KOPT-K1 (cell line): ENCODE results near the gene ADGRL2.
"Not testable (repeated sequence)": the region's sequence is repeated elsewhere in the genome, so short reads cannot be mapped to it uniquely, and the experiment has no call there.

Experiments used
- H3K27ac ChIP-seq: fragments of 200-600 bp; sonication (generic); 2 replicates; pipeline ENCODE4 v1.5.1; 2016; ENCODE audit warnings: antibody characterized with exemption, mild to moderate bottlenecking, low read depth, low read length; ENCODE audit not compliant: poor library complexity, severe bottlenecking
- H3K36me3 ChIP-seq: fragments of 200-600 bp; sonication (generic); 2 replicates; pipeline ENCODE4 v1.5.1; 2017; ENCODE audit warnings: antibody characterized with exemption, mild to moderate bottlenecking, low read length, moderate library complexity; ENCODE audit not compliant: insufficient read depth
- H3K9me3 ChIP-seq: fragments of 200-600 bp; sonication (generic); 2 replicates; pipeline ENCODE4 v1.5.1; 2017; ENCODE audit warnings: antibody characterized with exemption, low read length, mild to moderate bottlenecking; ENCODE audit not compliant: insufficient read depth, poor library complexity, severe bottlenecking

ADGRL2 gene

DNA sequence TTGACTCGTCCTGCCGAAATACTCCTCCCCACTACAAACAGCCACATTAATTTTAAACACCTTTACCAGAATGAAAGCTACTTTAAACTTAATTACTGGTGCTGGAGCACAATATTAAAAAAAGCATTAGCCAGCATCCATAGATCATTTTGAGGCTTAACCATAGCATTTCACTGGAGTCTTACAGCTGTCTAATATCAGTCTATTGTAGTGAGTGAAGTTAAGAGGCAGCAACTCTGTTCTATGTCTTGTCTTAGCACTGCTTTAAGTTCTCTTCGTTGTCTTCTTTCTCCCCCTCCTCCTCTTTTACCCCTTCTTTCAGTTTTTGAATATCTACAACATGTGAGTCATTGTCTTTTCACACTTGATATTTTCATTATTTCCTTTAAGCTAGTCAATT is 49.3 kb downstream of the ADGRL2 start:
- Histone ChIP-seq H3K9me3 (no peaks in the 10 kb centered on the region), H3K36me3 (no peaks in the 10 kb centered on the region), H3K27ac (no peak overlapping the region)

GRCh38 chr1:81850495-81850894 is 49.8 kb downstream of the ADGRL2 start:
- H3K27ac ChIP-seq, result no peak overlapping the region
- no peaks in the 10 kb centered on the region for H3K9me3 ChIP-seq
- H3K36me3 ChIP-seq, result no peaks in the 10 kb centered on the region

DNA sequence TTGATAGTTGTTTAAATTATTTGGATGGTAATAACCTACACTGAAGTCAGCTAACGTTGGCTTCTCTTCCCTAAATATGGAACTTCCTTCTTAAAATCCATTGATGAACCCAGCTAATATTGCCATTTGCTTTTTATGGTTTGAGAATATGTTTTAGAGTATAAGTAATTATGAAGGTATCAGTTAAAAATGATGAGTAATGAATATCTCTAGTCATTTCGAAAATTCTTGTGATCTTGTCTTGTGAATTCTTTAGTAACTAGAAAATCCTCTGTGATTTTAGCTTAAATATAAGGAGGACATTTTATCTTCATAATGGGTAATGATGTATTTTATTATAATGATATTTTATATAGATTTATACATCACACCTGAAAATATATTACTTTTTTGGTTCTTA is 50.5 kb downstream of the ADGRL2 start:
- no peaks in the 10 kb centered on the region for H3K36me3 ChIP-seq
- no peaks in the 10 kb centered on the region for H3K9me3 ChIP-seq
- H3K27ac ChIP-seq, result no peak overlapping the region

DNA sequence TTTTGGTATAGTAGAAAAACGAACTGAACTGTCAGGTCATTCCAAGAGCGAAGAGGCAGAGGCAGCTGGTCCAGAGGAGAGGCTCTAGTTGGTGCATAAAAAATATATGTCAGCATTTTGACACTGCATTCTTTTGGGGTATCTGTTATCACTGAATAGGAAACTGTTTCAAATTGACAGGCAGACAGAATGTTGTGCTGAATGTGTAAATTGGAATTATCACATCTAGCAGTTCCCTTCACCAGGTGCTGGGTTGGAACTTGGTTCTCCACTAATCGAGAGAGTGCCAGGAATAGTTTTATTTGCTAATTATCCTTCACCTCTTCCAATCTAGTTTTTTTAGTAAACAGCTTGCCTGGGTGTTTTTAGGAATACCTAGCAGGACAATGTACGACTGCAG is 52.2 kb downstream of the ADGRL2 start:
- H3K36me3 ChIP-seq, result no peaks in the 10 kb centered on the region
- no peak overlapping the region for H3K27ac ChIP-seq
- no peaks in the 10 kb centered on the region for H3K9me3 ChIP-seq

DNA sequence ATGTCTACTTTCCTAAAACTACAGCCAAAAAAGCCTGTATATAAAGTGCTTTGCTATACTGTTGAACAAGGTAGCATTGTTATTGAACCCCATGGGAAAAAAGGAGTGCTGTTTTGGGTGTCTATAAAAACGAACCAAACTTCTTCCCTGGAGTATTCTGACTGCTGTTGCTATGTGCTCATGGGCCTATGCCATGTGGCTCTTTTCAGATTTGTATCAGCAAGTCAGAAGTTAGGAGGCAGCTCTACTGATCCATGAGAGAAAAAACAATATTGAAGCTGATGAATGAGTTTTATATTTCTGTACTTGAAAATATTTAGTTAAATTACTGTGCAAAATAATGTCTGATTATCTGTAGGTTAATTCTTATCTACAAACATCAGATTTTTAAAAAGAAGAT is 66.5 kb downstream of the ADGRL2 start:
- no peaks in the 10 kb centered on the region for H3K36me3 ChIP-seq
- no peak overlapping the region for H3K27ac ChIP-seq
- H3K9me3 ChIP-seq, result no peaks in the 10 kb centered on the region

GRCh38 chr1:81869307-81869706 is 68.6 kb downstream of the ADGRL2 start:
- Histone ChIP-seq H3K36me3 (no peaks in the 10 kb centered on the region), H3K9me3 (no peaks in the 10 kb centered on the region), H3K27ac (no peak overlapping the region)

DNA sequence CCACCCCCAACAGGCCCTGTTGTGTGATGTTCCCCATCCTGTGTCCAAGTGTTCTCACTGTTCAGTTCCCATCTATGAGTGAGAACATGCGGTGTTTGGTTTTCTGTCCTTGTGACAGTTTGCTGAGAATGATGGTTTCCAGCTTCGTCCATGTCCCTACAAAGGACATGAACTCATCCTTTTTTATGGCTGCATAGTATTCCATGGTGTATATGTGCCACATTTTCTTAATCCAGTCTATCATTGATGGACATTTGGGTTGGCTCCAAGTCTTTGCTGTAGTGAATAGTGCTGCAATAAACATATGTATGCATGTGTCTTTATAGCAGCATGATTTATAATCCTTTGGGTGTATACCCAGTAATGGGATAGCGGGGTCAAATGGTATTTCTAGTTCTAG is 70.4 kb downstream of the ADGRL2 start:
- not testable (repeated sequence) for H3K36me3 ChIP-seq, H3K9me3 ChIP-seq, H3K27ac ChIP-seq

DNA sequence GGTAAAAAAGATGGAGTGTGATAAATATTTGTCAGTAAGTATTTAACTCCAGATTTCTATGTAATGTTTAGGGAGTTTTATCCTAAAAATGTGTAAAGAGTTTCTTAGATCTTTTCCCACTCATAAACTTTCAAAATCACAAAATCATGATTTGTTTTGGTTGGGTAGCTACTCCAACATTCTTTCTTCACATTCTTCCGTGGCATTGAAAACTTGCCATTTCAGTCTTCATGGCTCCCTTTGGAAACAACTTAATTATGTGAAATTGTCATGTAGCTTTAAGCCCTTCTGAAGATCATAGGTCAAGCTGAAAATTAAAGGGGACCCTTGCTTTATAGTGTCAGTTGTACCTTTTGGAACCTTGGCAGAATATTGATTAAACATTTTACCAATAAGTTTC is 73.2 kb downstream of the ADGRL2 start:
- Histone ChIP-seq H3K27ac (no peak overlapping the region), H3K36me3 (no peaks in the 10 kb centered on the region), H3K9me3 (no peaks in the 10 kb centered on the region)

GRCh38 chr1:81874461-81874860 is 73.7 kb downstream of the ADGRL2 start:
- no peak overlapping the region for H3K27ac ChIP-seq
- H3K9me3 ChIP-seq, result no peaks in the 10 kb centered on the region
- no peaks in the 10 kb centered on the region for H3K36me3 ChIP-seq

GRCh38 chr1:81874940-81875339 is 74.2 kb downstream of the ADGRL2 start:
- Histone ChIP-seq H3K9me3 (no peaks in the 10 kb centered on the region), H3K36me3 (no peaks in the 10 kb centered on the region), H3K27ac (no peak overlapping the region)

GRCh38 chr1:81876901-81877733 is 76.4 kb downstream of the ADGRL2 start:
- Histone ChIP-seq H3K27ac (no peak overlapping the region), H3K9me3 (no peaks in the 10 kb centered on the region), H3K36me3 (no peaks in the 10 kb centered on the region)

DNA sequence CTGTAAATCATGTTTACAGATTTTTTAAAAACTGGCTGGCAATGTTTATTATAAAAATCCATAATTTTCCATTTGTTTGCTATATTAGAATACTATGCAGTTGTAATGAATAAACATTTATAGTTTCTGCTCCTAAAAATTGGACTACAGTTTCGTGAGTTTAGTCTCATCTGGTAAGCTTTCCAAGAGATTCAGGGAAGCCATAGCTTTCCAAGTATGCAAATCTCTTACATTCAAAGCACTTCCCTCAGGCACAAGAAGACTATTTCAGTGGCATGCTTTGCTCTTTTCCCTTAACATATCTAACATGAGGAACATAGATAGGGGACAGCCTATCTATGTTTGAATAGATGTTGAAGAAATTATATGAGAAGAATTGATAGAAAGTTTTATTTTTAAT is 77.2 kb downstream of the ADGRL2 start:
- H3K27ac ChIP-seq, result no peak overlapping the region
- H3K9me3 ChIP-seq, result no peaks in the 10 kb centered on the region

DNA sequence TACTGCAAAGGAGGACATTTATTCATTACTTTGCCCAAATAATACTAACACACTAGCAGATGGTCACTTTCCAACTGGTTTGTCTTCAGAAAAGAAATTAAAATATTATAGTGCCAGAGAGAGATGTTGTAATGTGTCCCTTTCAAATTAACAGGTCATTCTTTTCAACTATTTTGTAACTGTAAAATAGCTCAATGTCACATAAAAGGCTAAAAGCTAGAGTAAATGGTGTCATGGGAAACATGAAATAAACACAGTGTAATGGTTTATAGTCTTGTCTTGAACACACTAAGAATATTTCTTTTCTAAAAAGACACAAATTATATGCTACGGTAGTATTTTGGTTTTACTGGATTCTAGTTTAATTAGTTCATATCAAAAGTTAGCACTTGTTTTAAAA is 77.8 kb downstream of the ADGRL2 start:
- no peak overlapping the region for H3K27ac ChIP-seq
- H3K36me3 ChIP-seq, result no peaks in the 10 kb centered on the region
- H3K9me3 ChIP-seq, result no peaks in the 10 kb centered on the region

More for the DNA sequence above, 77.2 kb downstream of the ADGRL2 start:
- H3K36me3 ChIP-seq, result no peaks in the 10 kb centered on the region

DNA sequence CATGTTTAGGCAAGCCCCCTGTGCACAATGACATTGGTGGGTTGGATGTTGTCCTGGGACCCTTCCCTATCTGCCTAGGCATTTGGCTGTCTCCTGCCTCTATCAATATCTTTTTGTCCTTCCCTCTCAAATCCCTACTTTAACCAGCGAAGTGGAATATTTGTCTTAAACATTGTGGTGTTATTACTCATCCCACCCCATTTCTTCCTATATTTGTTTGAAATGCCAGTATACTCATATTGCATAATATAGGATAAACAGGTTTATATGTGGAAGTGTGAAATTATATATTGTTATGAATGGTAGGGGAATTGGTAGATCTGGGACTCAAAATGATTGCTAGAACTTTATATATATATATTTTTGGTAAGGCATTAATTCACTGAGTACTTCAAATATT is 80.0 kb downstream of the ADGRL2 start:
- Histone ChIP-seq H3K9me3 (no peaks in the 10 kb centered on the region), H3K27ac (no peak overlapping the region), H3K36me3 (no peaks in the 10 kb centered on the region)

- Histone ChIP-seq H3K36me3 (no peaks in the 10 kb centered on the region), H3K27ac (no peak overlapping the region)
These were observed 84.6 kb downstream of the ADGRL2 start for GRCh38 chr1:81885291-81885690.

GRCh38 chr1:81886292-81886691 is 85.6 kb downstream of the ADGRL2 start:
- not testable (repeated sequence) for H3K9me3 ChIP-seq, H3K27ac ChIP-seq, H3K36me3 ChIP-seq

More at GRCh38 chr1:81885291-81885690, 84.6 kb downstream of the ADGRL2 start:
- no peaks in the 10 kb centered on the region for H3K9me3 ChIP-seq
